Measurements from ENCODE around the gene PCBD2.
"Not testable (repeated sequence)": the region's sequence is repeated elsewhere in the genome, so short reads cannot be mapped to it uniquely, and the experiment has no call there.

PCBD2 gene

GRCh38 chr5:134964359-134965270 is 59.7 kb downstream of the PCBD2 start:
- DNase-seq: no peak

GRCh38 chr5:134965271-134965825 is 60.4 kb downstream of the PCBD2 start:
- DNase-seq: no peak

- no peak for DNase-seq
These were observed 62.7 kb downstream of the PCBD2 start, which contains the start of gene CATSPER3 for GRCh38 chr5:134967607-134968006. TSS of gene CATSPER3 (plus strand) at chr5:134967907. CDS start at chr5:134967992, 85 bp downstream.

- DNase-seq: no peak
These were observed 63.1 kb downstream of the PCBD2 start for GRCh38 chr5:134968055-134968454.

- DNase-seq: no peak
These were observed 64.2 kb downstream of the PCBD2 start for GRCh38 chr5:134969166-134969565.

- DNase-seq: no peak
These were observed 70.3 kb downstream of the PCBD2 start for GRCh38 chr5:134975078-134975715.

- no peak for DNase-seq
These were observed 70.9 kb downstream of the PCBD2 start for GRCh38 chr5:134975843-134976242.

GRCh38 chr5:134976841-134977240 is 71.9 kb downstream of the PCBD2 start:
- no peak for DNase-seq

GRCh38 chr5:134979416-134979815 is 74.5 kb downstream of the PCBD2 start:
- DNase-seq: no peak

GRCh38 chr5:134982230-134982629 is 77.3 kb downstream of the PCBD2 start:
- DNase-seq: no peak

- DNase-seq: no peak
These were observed 84.4 kb downstream of the PCBD2 start for GRCh38 chr5:134989266-134989830.

GRCh38 chr5:134990183-134990582 is 85.3 kb downstream of the PCBD2 start:
- not testable (repeated sequence) for DNase-seq

- no peak for DNase-seq
These were observed 87.2 kb downstream of the PCBD2 start for GRCh38 chr5:134992148-134992547.

GRCh38 chr5:134993161-134993560 is 88.2 kb downstream of the PCBD2 start:
- DNase-seq: no peak

- DNase-seq: no peak
These were observed 89.7 kb downstream of the PCBD2 start for GRCh38 chr5:134994560-134995156.

- DNase-seq: no peak
These were observed 91.0 kb downstream of the PCBD2 start for GRCh38 chr5:134995850-134996402.

GRCh38 chr5:134997015-134997414 is 92.1 kb downstream of the PCBD2 start:
- DNase-seq: no peak

- DNase-seq: not testable (repeated sequence)
These were observed 93.1 kb downstream of the PCBD2 start for GRCh38 chr5:134998068-134998467.

GRCh38 chr5:135004376-135004775 is 99.4 kb downstream of the PCBD2 start:
- DNase-seq: no peak

GRCh38 chr5:135005076-135005475 is 100.1 kb downstream of the PCBD2 start:
- no peak for DNase-seq

- DNase-seq: no peak
These were observed 102.4 kb downstream of the PCBD2 start for GRCh38 chr5:135007305-135007704.

- DNase-seq: no peak
These were observed 102.9 kb downstream of the PCBD2 start for GRCh38 chr5:135007749-135008363.

Measured in activated CD8-positive, alpha-beta memory T cell treated with anti-CD3 and anti-CD28 coated beads, Interleukin-2, amount 50 U/mL, for 48 hours (primary cell).